GM13977 (cell line): ENCODE results near the gene MYOG.
A peak's percentile ranks its signal among the peaks of the same experiment; 100 is the strongest.

Experiments used
- DNase-seq: peaks from one replicate; pipeline ENCODE4 v3.0.0; 2012; ENCODE audit warnings: low spot score
- in situ Hi-C: fragments of 300-500 bp; cut with MboI; formaldehyde crosslinking; loops from one replicate; pipeline ENCODE4 v1.12.0; 2022; ENCODE audit warnings: low sequenced_read_pairs, low pct_unique_long_range_greater_than_20kb, mixed read lengths, inconsistent platforms; ENCODE audit not compliant: unreplicated experiment
- TF ChIP-seq, protein P1 (sequence below): IDR thresholded peaks from 2 replicates; pipeline ENCODE4 v1.5.1; 2012; ENCODE audit warnings: mild to moderate bottlenecking, control low read depth; ENCODE audit not compliant: insufficient read depth; ENCODE audit errors: extremely low read depth, missing control alignments

The MYOG gene

DNA sequence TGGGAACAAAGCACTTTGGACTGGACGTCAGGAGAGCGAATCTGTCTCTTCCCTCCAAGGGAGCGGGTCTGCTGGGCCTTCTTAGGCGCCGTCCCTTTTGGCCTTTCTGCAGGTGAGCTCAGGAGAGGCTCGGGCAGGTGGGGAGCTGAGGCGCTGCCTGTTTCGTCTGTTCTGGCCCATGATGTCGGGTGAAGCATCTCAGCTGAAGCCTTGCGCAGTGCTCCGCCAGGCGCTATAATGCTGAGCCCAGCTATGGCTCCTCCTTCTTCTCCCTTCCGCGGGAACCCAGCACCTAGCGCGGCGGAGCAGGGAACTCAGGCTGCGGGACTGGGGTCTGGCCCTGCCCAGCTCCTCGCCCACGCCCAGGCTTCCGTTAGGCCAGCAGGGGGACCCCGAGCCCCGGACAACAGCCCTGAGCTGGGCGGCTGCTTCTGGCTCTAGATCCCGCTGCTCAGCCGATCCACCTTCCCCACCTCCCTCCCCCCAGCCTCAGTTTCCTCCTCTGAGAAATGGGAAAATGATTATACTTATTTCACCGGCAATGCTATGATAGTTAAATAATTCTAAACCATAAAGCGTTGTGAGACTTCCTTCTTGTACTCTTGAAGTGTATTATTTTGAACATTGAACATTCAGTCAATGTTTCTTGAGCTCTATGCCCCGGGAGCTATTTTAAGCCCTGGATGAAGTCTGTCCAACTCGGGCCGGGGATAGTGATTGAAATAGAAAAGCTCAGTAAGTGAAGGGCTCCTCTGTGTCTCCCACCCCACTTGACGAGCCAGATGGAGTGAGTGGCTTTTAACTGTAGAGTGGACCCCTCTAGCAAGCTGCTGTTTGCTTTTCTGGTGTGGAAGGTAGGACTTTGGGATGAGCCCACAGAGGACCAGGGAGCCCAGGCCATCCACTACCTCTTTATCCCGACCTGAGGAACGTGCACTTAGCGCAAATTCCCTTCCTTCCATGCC lies 32.1 kb upstream of the MYOG start:
- in situ Hi-C loops, result no loop called here
- TF ChIP-seq, protein P1, sequence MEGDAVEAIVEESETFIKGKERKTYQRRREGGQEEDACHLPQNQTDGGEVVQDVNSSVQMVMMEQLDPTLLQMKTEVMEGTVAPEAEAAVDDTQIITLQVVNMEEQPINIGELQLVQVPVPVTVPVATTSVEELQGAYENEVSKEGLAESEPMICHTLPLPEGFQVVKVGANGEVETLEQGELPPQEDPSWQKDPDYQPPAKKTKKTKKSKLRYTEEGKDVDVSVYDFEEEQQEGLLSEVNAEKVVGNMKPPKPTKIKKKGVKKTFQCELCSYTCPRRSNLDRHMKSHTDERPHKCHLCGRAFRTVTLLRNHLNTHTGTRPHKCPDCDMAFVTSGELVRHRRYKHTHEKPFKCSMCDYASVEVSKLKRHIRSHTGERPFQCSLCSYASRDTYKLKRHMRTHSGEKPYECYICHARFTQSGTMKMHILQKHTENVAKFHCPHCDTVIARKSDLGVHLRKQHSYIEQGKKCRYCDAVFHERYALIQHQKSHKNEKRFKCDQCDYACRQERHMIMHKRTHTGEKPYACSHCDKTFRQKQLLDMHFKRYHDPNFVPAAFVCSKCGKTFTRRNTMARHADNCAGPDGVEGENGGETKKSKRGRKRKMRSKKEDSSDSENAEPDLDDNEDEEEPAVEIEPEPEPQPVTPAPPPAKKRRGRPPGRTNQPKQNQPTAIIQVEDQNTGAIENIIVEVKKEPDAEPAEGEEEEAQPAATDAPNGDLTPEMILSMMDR, result peak; percentile 63
- peak; percentile 79 for DNase-seq

DNA sequence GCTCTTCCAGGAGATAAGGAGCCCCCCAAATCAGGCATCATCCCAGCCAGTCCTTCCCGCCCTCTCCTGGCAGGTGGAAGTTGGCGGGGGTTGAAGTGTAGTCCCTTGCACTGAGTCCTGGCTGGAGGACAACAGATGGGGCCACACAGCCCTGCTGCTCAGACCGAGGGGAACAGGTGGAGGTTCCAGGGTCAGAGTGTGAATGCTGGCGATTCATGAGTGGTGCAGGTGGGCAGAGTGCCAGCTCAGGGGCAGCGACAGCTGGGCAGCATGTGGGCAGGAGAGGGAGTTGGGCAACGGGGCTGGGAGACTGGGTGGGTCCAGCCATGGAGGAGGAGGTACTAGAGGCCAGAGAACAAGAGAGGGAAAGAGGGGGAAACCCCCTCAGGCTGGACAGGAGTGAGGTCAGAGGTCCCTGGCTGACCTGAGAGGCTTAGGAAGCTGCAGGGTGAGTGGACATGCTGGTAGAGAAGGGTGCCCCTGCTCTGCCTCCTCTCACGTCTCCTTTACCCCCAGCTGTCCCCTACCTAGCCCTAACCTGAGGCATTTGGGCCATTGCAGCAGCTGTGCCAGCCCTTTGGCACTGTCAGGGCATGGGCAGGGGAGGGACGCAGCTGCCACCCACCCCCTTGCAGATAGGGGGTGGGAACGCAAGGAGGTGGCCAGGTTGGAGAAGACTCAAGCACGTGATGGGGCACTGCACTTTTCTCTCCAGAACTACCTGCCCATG lies 30.4 kb upstream of the MYOG start:
- TF ChIP-seq, protein P1, result no peak
- in situ Hi-C loops, result no loop called here
- no peak for DNase-seq

DNA sequence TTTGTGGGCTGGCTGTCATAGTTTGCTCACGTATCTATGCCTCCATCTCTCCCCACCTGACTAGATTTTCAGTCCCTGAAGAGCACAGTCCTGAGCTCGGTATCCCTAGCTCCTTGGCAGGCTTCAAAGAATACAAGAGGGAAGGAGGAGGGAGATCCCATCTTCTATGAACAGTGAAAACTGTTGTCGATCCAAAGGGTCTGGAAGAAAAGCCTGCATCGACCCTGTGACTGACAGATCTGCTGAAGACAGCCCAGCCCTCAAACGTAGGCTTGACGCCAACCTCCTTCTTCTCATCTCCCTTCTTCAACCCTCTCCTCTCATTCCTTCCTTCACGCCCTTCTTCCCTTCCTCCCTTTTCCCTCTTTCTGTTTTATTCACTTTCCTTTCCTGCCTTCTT lies 28.4 kb upstream of the MYOG start:
- in situ Hi-C loops, result no loop called here
- TF ChIP-seq, protein P1, result no peak
- DNase-seq, result no peak

DNA sequence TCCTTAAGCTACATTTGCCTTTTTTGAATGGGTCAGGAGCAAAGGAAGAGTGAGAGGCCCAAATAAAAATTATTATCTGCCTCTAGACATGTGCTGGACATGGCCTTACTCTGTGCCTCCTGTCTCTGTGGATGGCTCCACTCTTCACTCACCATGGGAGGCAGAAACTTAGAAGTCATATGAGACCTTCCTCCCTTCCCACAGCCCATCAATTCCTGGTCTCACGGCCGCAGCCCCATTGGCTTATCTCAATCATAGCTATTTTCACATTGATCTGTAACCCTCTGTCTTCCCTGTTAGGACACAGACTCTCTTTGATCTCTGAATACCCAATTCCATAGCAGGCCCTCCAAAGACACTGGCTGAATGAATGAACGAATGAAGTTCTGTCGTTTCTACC lies 27.5 kb upstream of the MYOG start:
- TF ChIP-seq, protein P1, result no peak
- in situ Hi-C loops, result no loop called here
- no peak for DNase-seq

DNA sequence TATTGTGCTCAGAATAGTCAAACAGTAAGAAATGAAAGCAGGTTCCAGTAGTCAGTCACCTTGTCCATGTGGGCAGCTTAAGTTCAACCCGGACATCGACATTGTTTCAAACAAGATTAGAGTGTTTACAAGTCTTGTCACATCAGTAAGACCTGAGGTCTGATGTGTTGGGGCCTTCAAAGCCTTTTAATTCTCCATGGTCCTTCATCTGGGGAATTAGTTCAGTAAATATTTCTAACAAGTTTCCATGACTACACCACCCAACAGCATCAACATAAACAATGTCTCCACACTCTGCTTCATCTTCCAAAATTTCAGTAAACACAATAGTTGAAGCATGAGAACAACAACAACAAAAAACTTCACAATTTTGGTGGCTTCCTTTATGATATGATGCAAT lies 26.7 kb upstream of the MYOG start:
- TF ChIP-seq, protein P1, result no peak
- no peak for DNase-seq
- in situ Hi-C loops, result no loop called here

DNA sequence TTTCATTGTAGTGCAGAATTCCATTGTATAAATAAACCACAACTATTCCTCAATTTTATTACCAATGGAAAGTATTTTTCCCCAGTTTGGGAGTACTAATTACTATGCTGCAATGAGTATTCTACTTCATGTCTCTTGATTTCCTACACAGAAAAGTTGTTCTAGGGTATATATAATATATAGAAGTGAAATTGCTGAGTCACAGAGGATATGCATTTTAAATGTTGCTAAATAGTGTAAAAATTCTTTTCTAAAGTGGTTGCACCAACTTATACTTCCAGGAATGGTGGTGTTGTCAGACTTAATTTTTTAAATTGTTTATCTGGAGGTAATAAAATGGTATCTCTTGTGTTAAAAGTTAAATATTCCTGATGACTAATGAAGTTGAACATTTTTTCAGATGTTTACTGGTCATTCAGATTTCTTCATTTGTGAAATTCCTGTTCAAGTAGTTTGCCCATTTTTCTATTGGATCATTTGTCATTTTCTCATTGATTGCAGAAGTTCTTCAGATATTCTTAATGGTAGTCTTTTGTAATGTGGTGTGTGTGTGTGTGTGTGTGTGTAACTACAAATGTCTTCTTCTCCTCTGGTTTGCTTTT lies 19.1 kb upstream of the MYOG start:
- in situ Hi-C loops, result no loop called here
- no peak for DNase-seq
- TF ChIP-seq, protein P1, result no peak
